ENCODE results near the gene CXCL1.

Gene CXCL1

GRCh38 chr4:73869130-73870055, at the start of gene CXCL1:
Gene CXCL1, plus strand, starts transcription at chr4:73869393. Its CDS starts 78 bp downstream, at chr4:73869471.
- DNase-seq, result no peak

GRCh38 chr4:73821325-73821724, 47.9 kb upstream of the CXCL1 start:
- DNase-seq, result no peak

- DNase-seq, result no peak
These were observed 46.8 kb upstream of the CXCL1 start for GRCh38 chr4:73822389-73822788.

DNA sequence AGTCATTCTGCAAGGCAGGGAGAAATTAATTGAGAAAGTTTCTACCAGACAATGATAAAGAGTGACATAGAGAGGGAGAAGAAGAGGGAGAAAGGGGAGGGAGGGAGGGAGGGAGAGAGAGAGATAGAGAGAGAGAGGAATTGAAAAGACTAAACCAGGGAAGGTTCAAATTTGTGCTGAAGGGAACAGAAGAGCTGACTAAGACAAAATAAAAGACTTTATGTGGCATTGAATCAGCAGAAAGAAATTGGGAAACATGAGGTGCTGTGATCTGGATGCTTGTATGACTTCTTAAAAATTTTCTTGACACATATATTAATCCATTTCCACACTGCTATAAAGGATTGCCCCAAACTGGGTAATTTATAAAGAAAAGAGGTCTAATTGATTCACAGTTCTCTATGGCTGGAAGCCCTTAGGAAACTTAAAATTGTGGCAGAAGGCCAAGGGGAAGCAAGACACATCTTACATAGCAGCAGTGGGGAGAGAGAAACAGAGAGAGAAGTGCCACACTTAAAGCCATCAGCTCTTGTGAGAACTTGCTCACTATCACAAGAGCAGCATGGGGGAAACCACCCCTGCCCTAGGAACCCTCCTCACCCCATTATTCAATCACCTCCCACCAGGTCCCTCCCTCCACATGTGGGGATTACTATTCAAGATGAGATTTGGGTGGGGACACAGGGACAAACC, 46.2 kb upstream of the CXCL1 start:
- DNase-seq, result no peak

- no peak for DNase-seq
These were observed 45.4 kb upstream of the CXCL1 start for GRCh38 chr4:73823760-73824159.

- DNase-seq, result no peak
These were observed 40.2 kb upstream of the CXCL1 start for GRCh38 chr4:73828956-73829355.

DNA sequence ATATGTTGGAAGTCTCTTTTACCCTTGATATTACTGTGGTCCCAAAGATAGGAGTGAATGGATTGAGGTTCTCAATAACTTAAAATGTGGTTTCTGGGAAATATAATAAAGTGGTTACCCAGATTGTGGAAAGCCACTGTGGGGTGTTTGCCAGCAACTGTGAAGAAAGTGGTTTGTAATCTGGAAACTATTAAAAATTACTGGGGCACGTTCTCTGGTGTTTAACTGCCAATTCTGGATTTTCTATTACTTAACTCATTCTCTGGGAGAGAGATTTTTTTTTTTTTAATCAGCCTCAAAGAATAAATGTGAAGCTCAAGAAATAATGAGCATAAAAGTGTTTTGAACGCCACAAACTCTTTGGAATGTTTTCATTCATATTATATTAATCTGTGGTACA, 37.6 kb upstream of the CXCL1 start:
- no peak for DNase-seq

DNA sequence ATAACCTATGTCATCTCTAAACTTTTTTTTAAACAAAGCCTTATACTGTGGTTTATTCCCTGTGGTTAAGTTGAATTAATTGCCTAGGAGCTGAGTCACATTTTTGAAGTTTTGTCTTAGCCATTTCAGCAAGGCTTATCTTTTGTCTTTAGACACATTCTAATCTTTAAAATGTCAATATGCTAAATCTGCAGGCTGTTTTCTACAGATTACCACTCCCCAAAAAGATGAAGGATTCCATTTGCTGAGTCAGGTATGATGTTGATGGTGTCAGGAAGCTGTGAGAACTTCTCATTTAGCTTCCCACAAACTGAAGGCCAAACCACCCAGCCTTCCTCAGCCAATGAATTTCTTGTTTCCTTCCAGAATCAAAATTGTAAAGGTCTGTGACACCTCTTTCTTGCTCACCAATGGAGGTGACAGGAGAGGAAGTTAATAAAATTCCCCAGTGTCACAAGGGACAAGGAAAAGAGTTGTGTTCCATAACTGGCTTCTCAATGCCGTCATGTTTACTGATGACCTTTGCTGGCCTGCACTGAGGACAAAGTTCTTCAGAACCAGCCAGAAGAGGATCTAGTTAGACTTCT, 36.4 kb upstream of the CXCL1 start:
- DNase-seq, result no peak

DNA sequence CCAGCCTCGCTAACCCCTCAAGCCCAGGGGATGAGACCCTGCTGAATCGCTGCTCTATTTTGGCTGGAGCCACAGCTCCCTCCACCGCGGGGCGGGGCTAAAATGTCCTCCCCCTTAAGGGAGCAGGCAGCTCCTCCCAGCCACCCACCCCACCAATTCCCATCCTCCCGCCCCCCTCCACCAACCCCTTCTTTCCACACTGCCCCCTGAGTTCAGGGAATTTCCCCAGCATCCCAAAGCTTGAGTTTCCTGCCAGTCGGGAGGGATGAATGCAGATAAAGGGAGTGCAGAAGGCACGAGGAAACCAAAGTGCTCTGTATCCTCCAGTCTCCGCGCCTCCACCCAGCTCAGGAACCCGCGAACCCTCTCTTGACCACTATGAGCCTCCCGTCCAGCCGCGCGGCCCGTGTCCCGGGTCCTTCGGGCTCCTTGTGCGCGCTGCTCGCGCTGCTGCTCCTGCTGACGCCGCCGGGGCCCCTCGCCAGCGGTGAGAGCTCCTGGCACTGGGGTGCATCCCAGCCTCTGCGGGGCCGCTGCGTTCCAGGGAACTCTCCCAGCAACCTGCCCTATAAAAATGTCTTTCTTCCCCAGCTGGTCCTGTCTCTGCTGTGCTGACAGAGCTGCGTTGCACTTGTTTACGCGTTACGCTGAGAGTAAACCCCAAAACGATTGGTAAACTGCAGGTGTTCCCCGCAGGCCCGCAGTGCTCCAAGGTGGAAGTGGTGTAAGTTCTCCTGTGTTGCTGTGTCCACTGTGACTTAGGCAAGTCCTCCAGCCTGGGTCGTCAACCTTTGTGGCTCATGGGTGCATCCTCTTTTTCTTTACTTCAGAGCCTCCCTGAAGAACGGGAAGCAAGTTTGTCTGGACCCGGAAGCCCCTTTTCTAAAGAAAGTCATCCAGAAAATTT, 32.6 kb upstream of the CXCL1 start, which contains the start of gene CXCL6:
Gene CXCL6, plus strand, starts transcription at position 306 of the 907 bp plus-strand sequence. Its CDS starts 73 bp downstream, at position 379.
- no peak for DNase-seq

GRCh38 chr4:73839071-73839470, 30.1 kb upstream of the CXCL1 start:
- no peak for DNase-seq

GRCh38 chr4:73839715-73840114, 29.5 kb upstream of the CXCL1 start:
- no peak for DNase-seq

- no peak for DNase-seq
These were observed 27.8 kb upstream of the CXCL1 start for GRCh38 chr4:73841243-73841925.

DNA sequence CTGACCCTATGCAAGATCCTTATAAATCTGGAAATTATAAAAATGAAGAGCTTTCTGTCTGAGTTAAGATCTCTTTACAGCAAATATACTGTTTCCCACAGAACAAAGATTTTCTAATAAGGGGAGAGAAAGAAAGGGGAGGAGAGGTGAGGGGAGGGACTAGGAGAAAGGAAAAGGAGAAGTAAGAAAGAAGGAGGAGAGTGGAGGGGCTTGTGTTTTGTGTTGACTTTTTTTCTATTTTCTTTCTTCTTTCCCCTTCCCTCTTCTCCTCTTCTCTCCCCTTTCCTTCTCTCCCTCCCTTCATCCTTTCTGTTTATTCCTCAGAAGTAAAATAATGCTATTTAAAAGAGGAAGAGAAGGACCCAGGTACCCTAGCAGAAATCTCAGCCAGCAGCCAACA, 26.5 kb upstream of the CXCL1 start:
- DNase-seq, result no peak

DNA sequence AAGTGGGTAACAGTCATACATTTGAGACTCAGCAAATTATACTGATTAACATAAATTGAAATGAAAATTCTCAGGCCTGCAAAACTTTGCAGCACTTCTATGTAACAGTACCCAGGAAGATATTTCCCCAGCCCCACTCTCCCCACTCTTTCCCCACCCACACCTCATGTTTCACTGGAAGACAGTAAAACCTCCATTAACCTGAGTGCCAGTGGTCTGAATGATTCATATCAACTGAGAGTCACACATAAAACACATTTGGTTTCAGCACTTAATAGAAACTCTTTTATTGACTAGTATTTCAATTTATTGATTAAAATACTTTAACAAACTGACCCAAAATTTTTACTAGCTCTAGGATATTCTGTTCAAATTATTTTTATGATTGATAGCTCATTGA, 25.8 kb upstream of the CXCL1 start:
- DNase-seq, result no peak

GRCh38 chr4:73844345-73844744, 24.8 kb upstream of the CXCL1 start:
- DNase-seq, result no peak

- DNase-seq, result no peak
These were observed 24.4 kb upstream of the CXCL1 start for GRCh38 chr4:73844806-73845205.

DNA sequence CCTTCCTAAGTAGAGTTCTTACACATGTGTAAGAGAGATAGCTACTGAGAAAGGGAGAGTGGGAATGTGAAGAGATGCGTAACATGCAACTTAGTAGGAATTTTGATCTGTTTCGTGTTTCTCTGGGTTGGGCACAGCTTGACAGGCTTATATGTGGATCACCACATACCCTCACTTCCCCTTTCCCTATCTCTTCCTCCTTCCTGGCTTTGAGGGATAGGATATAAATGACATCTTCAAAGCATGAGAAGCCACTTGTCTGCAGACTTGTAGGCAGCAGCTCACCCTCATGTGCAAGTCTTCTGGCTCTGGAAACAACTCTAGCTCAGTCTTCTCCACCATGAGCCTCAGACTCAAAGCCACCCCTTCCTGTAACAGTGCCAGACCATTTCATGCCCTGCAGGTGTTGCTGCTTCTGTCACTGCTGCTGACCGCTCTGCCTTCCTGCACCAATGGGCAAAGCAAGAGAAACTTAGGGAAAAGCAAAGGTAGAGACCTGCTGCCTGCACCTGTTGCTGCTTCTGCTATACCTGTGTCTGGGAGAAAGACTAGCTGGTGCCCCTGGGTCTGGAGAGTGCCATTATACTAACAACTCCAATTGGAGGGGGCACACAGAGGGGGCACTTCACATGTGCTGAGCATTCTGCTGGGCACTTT, 21.5 kb upstream of the CXCL1 start:
- no peak for DNase-seq

- DNase-seq, result no peak
These were observed 20.9 kb upstream of the CXCL1 start for GRCh38 chr4:73848183-73848777.

- DNase-seq, result no peak
These were observed 18.8 kb upstream of the CXCL1 start for GRCh38 chr4:73850261-73850970.

DNA sequence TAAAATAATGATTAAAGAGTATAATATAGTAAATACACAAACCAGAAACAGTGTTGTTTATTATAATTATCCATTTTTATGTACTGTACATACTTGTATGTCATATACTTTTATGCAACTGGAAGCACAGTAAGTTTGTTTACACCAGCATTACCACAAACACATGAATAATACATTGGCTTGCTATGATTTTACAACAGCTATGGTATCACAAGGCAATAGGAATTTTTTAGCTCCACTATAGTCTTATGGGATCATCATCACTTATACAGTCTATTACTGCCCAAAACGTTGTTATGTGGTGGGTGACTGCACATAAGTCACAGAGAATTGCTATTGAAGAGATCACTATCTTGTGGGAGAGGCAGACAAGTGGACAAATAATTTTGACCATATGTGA, 17.9 kb upstream of the CXCL1 start:
- DNase-seq, result no peak

Measured in NCI-H446 (cell line).